ENCODE data around the gene GHR.

DNA sequence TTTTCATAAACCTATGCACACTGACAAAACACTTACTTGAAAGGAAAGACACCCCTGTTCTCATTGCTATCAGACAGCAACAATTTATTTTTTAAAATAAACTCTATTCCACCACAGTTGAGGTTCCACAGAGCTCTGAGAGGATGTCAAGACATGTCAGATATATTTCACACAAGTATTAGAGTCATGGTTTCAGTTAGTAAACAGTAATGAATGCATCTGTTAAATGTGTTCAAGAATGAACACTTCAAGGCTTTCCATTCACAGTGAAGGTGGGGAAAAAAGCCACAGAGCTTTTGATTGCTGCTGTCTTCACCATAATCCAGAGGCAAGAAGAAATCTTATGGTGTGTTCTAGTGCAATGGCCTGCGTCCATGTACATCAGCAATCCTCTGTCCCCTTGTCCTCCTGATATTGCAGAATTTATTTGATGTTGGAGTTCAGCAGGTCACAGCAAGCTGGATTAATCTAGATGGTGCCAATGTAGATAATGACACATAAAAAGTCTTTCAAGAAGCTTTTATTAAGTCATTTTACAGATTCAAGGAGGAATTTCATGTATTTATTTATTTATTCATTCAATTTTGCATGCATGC lies 146.8 kb downstream of the GHR start:
- no peak for TF ChIP-seq RCOR1 (conservative IDR thresholded peaks at IDR 0.05; ENCODE audit: low read depth, low read length)
- no peak for TF ChIP-seq EP300 (IDR thresholded peaks at IDR 0.05; ENCODE audit: borderline replicate concordance in 1 of 2, control insufficient read depth in 1 of 2, low read depth in 2 of 2, low read length in 2 of 2)
- TF ChIP-seq CTCF (IDR thresholded peaks at IDR 0.05 in 2 of 3, conservative IDR thresholded peaks at IDR 0.05 in 1 of 3; ENCODE audit: control insufficient read depth in 2 of 3, extremely low read depth in 1 of 3, insufficient read depth in 1 of 3, low read depth in 3 of 3, low read length in 3 of 3): no peak
- no peak for TF ChIP-seq SMARCA5 (IDR thresholded peaks at IDR 0.05)
- TF ChIP-seq RAD21 (IDR thresholded peaks at IDR 0.05; ENCODE audit: insufficient read depth, low read depth, low read length): no peak
- no peak for TF ChIP-seq FOXK2 (IDR thresholded peaks at IDR 0.05)
- no peak for TF ChIP-seq RFX5 (IDR thresholded peaks at IDR 0.05; ENCODE audit: low read depth, low read length)
- TF ChIP-seq, protein P1, sequence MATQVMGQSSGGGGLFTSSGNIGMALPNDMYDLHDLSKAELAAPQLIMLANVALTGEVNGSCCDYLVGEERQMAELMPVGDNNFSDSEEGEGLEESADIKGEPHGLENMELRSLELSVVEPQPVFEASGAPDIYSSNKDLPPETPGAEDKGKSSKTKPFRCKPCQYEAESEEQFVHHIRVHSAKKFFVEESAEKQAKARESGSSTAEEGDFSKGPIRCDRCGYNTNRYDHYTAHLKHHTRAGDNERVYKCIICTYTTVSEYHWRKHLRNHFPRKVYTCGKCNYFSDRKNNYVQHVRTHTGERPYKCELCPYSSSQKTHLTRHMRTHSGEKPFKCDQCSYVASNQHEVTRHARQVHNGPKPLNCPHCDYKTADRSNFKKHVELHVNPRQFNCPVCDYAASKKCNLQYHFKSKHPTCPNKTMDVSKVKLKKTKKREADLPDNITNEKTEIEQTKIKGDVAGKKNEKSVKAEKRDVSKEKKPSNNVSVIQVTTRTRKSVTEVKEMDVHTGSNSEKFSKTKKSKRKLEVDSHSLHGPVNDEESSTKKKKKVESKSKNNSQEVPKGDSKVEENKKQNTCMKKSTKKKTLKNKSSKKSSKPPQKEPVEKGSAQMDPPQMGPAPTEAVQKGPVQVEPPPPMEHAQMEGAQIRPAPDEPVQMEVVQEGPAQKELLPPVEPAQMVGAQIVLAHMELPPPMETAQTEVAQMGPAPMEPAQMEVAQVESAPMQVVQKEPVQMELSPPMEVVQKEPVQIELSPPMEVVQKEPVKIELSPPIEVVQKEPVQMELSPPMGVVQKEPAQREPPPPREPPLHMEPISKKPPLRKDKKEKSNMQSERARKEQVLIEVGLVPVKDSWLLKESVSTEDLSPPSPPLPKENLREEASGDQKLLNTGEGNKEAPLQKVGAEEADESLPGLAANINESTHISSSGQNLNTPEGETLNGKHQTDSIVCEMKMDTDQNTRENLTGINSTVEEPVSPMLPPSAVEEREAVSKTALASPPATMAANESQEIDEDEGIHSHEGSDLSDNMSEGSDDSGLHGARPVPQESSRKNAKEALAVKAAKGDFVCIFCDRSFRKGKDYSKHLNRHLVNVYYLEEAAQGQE (IDR thresholded peaks at IDR 0.05; ENCODE audit: low read depth, low read length): no peak
- TF ChIP-seq MEF2B (IDR thresholded peaks at IDR 0.05; ENCODE audit: partially characterized antibody, poor library complexity, severe bottlenecking): no peak
- no peak for TF ChIP-seq NR2C2 (IDR thresholded peaks at IDR 0.05; ENCODE audit: borderline replicate concordance, control insufficient read depth, insufficient read length, low read depth)
- TF ChIP-seq ZNF217 (IDR thresholded peaks at IDR 0.05): no peak

Data from GM12878 (cell line).